NCI-H1436 treated with DMSO at 0.1 percent for 48 hours (cell line): ENCODE data around the gene CHRD.
A peak's percentile ranks its signal among the peaks of the same experiment; 100 is the strongest.
"Not testable (repeated sequence)": the region's sequence is repeated elsewhere in the genome, so short reads cannot be mapped to it uniquely, and the experiment has no call there.

Experiments
- DNase-seq: peaks from one replicate; lab custom pipeline; 2025; lab: John Stamatoyannopoulos, UW

CHRD gene

GRCh38 chr3:184379358-184380184 is at the start of gene CHRD:
CHRD (plus strand) TSS chr3:184380054; CDS start chr3:184380319, 265 bp downstream.
- no peak for DNase-seq

- DNase-seq, result no peak
These were observed 47.3 kb upstream of the CHRD start for GRCh38 chr3:184332370-184333090.

DNA sequence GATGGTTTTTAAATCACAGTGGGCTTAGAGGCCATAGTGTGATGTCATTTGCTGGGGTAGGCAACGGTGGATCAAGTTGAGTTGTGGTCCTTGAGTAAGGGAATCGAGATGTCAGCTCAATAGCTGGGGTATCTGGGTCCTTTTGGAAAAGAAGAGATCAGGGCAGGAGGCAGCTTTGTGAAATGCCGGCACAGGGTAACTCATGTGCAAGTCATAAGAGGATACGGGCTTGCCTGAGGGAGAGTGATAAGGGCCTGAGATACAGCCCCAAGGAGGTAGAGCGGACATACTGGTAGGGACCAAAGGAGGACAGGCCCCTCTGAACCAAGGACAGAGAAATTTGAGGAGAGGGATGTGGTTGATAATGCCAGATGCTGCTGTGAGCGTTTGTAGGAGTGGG is 46.7 kb upstream of the CHRD start:
- no peak for DNase-seq

DNA sequence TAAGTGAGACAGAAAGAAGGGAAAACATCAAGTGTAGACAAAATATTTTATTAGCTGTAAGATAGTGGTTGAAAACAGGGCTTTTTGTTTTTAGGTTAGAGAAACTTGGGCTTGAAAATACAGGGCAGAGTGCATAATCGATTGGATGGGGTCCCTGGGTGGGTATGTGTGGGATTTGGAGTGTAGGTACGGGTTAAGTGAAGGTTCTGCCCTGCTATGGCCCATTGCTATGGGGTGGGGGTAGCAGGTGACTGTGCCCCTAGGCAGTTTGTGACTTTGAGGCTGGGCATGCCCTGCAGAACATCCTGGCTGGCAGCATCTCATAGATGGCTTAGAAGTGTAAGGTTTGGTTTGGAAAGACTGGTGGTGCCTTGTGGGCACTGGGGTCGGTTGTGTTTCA is 46.2 kb upstream of the CHRD start:
- no peak for DNase-seq

DNA sequence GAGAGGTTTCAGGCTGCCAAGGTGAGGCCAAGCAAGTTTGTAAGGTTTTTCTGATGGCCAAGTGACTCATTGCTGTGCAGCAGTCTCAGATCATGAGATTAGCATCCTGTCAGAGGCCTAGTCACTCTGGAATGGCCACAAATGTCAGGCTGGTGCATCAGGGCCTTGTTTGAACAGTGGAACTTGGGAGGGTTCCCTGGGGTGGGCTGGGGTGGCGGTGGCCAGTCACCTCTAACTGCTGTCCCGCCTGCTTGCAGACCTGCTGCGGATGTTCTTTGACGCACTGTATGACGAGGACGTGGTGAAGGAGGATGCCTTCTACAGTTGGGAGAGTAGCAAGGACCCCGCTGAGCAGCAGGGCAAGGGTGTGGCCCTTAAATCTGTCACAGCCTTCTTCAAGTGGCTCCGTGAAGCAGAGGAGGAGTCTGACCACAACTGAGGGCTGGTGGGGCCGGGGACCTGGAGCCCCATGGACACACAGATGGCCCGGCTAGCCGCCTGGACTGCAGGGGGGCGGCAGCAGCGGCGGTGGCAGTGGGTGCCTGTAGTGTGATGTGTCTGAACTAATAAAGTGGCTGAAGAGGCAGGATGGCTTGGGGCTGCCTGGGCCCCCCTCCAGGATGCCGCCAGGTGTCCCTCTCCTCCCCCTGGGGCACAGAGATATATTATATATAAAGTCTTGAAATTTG is 45.2 kb upstream of the CHRD start:
- no peak for DNase-seq

GRCh38 chr3:184335291-184335660 is 44.6 kb upstream of the CHRD start:
- no peak for DNase-seq

DNA sequence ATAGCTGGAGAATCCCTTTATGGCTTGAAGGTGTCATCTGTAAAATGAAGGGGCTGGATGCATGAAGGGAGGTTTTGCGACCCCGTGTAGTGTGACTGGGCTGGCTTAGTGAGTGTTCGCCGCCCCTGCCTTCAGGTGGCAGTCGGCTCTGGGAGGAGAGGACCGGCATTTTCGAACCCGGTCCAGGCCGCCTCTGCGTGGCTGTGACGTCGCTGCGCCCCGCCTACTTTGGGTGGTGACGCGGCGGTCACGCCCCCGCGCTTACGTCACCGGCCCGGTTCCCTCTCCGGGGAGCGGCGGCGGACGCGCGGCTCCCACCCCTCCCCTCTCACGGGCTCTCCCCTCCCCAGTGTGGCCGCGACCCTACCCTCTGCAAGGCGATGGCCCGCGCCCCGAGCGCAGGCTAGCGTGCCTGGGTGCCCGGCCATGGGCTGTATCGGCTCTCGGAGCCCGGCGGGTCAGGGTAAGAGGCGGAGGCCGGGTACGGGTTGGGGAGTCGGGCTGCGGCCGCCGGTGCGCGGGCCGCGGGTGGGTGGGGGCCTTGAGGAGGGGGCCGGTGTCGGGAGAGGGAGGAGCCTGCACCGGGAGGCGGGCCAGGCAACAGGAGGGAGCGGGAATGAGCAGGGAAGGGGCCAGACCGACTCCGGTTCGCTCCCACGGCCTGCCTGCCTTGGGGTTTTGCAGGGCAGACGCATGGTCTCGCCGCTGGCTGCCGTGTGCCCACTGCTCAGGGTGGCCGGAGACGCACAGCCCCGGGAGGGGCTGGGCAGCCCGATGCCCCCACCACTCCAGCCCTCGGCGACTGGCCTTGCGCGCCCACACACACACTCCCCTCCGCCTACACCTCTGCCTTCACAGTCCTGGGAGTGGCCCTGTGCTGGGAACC is 44.0 kb upstream of the CHRD start:
- no peak for DNase-seq

DNA sequence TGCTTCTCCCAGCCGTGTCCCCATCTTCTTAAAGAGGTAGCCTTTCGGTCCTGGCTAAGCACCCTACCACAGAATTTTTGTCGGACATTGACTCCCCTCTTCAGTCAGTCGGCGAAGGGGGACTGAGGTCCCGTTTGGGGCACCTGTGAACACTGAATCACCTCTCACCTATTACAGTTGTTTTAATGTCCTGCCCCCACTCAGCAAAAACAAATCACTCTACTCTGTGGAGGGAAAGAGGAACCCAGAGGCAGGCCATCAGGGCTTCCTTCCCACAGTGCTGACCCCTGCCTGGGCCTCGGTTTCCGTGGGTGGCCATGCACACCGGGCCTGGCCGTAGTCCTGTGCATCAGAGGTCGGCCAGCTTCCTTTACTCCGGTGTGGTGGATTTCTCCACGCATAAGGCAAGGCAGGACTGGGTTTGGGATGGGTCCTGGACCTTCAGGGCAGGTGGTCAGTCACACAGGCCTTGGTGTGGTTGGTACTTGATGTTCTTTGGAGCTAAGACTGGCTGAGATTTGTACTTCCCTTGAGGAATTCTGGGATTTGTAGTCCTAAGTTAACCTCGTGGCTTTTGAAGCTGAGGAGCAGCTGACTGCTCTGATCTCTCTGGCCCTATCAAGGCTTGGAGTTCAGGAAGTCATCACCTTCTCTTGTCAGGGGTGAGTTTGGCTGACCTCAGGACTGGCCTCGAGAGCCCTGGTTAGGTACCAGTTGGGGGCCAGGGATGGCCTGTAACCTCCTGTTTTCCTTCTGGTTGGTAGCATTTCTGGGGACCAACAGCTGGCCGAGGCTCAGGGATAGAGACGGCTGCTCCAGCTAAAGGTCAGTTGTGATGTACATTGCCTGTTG is 43.1 kb upstream of the CHRD start:
- DNase-seq, result no peak

- DNase-seq, result no peak
These were observed 42.5 kb upstream of the CHRD start, which contains the start of gene FAM131A for GRCh38 chr3:184337399-184337714. FAM131A (plus strand) TSS chr3:184337600; CDS start chr3:184337631, 31 bp downstream.

- no peak for DNase-seq
These were observed 41.9 kb upstream of the CHRD start for GRCh38 chr3:184337981-184338380.

GRCh38 chr3:184338511-184338945 is 41.3 kb upstream of the CHRD start:
- DNase-seq, result peak; percentile 82

DNA sequence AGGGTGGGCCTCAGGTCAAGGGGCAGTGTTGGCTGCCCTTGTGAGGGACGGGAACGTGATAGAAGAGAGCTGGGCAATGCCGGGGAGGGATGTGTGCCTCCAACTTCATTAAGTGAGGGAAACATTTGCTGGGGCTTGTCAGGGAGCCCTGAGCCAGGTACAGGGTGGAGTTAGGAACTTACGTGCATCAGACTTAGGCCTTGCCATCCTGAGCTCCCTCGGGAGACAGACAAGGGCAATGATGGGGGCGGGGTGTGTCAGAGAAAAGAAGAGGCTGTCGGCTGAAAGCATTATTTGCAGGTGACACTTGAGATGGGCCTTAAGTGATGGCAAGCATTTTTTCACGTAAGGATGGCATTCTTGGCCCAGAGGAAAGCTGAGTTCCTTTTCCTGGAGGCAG is 40.9 kb upstream of the CHRD start:
- DNase-seq, result peak; percentile 57

- DNase-seq, result not testable (repeated sequence)
These were observed 40.3 kb upstream of the CHRD start for GRCh38 chr3:184339451-184340135.

DNA sequence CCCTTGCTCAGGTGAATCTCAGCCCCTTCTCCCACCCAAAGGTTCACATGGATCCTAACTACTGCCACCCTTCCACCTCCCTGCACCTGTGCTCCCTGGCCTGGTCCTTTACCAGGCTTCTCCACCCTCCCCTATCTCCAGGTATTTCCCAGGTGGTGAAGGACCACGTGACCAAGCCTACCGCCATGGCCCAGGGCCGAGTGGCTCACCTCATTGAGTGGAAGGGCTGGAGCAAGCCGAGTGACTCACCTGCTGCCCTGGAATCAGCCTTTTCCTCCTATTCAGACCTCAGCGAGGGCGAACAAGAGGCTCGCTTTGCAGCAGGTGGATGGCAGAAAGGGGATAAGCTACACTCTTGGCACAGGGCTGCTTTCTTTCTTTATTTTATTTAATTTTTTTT is 37.9 kb upstream of the CHRD start:
- no peak for DNase-seq

- DNase-seq, result no peak
These were observed 36.5 kb upstream of the CHRD start for GRCh38 chr3:184343200-184343876.

- DNase-seq, result no peak
These were observed 35.1 kb upstream of the CHRD start for GRCh38 chr3:184344579-184345316.

- no peak for DNase-seq
These were observed 34.3 kb upstream of the CHRD start for GRCh38 chr3:184345317-184346144.
